Endothelial cell of umbilical vein (primary cell): ENCODE measurements around the gene AMHR2. TPM values are rescaled to one million over a fixed set of nuclear protein-coding genes. Genes with fewer than 3 reads are reported as not detected.

Experiments
- BruUV-seq: library from RNA; stranded (reverse); fragments of 400-500 nt; replicated peaks from 2 replicates; lab custom pipeline; 2021; lab: Mats Ljungman, UMichigan
- CTCF ChIA-PET: fragments of 300-600, 350-600 bp; sonication (Branson Sonifier 250); formaldehyde crosslinking; loops from one replicate; lab custom pipeline; 2021; ENCODE audit warnings: antibody characterized with exemption, inconsistent platforms; lab: Charles Lee
- POLR2A ChIA-PET: fragments of 300-600, 350-600 bp; sonication (Branson Sonifier 250); formaldehyde crosslinking; loops from one replicate; lab custom pipeline; 2021; ENCODE audit warnings: antibody characterized with exemption, inconsistent platforms; lab: Charles Lee
- DNase-seq: peaks from one replicate; pipeline ENCODE4 v3.0.0-alpha.2; 2011; ENCODE audit warnings: low read depth, low spot score
- FAIRE-seq: peaks from 2 replicates; lab custom pipeline; 2011; peaks lifted over from hg19 to GRCh38; lab: Jason Lieb, UNC
- H2AFZ ChIP-seq: 2 replicates; pipeline ENCODE4 v1.6.0; 2012; ENCODE audit warnings: low read depth, low read length, control low read depth, inconsistent platforms
- H3K27ac ChIP-seq: 2 replicates; pipeline ENCODE4 v1.5.1; 2011; ENCODE audit warnings: low read depth, mild to moderate bottlenecking, control low read depth, low read length, moderate library complexity; ENCODE audit not compliant: insufficient read depth
- H3K27me3 ChIP-seq, 2 experiments: 2 replicates each; pipeline versions ENCODE4 v1.6.0 to v1.6.1; 2011; ENCODE audit warnings: low read length in 2 of 2, mixed read lengths in 1 of 2; ENCODE audit not compliant: control insufficient read depth in 2 of 2, insufficient read depth in 2 of 2
- H3K36me3 ChIP-seq, 2 experiments: 2 replicates in 1 of 2; 3 replicates in 1 of 2; pipeline ENCODE4 v1.5.1; 2011; ENCODE audit warnings: low read length in 2 of 2, mild to moderate bottlenecking in 1 of 2, moderate library complexity in 1 of 2; ENCODE audit not compliant: control insufficient read depth in 2 of 2, insufficient read depth in 2 of 2; ENCODE audit errors: extremely low read depth in 1 of 2
- H3K4me1 ChIP-seq: 3 replicates; pipeline ENCODE4 v1.5.1; 2011; ENCODE audit warnings: mild to moderate bottlenecking, low read length; ENCODE audit not compliant: control insufficient read depth, insufficient read depth; ENCODE audit errors: extremely low read depth
- H3K4me2 ChIP-seq: 2 replicates; pipeline ENCODE4 v1.6.1; 2011; ENCODE audit warnings: low read length, control low read depth, mixed read lengths; ENCODE audit not compliant: insufficient read depth
- H3K4me3 ChIP-seq, 3 experiments: fragments of 200-600 bp in 1 of 3; sonication (generic), shearing (Covaris generic) in 1 of 3; replicated peaks in 1 of 3; 2 replicates each; pipeline ENCODE4 v1.5.1; 2011 to 2016; ENCODE audit warnings: control low read depth in 3 of 3, low read length in 3 of 3, mild to moderate bottlenecking in 2 of 3, inconsistent platforms in 1 of 3, low read depth in 1 of 3, moderate library complexity in 1 of 3; ENCODE audit not compliant: insufficient read depth in 1 of 3
- H3K79me2 ChIP-seq: 2 replicates; pipeline ENCODE4 v1.6.0; 2012; ENCODE audit warnings: low read length, inconsistent platforms; ENCODE audit not compliant: control insufficient read depth, insufficient read depth
- H3K9ac ChIP-seq: replicated peaks from 2 replicates; pipeline ENCODE3; 2011; ENCODE audit warnings: low read length, control low read depth; ENCODE audit not compliant: insufficient read depth; ENCODE audit errors: extremely low read depth
- H3K9me1 ChIP-seq: replicated peaks from 3 replicates; pipeline ENCODE4 v1.6.0; 2011; ENCODE audit warnings: mild to moderate bottlenecking, low read length; ENCODE audit not compliant: control insufficient read depth, insufficient read depth; ENCODE audit errors: extremely low read depth
- H3K9me3 ChIP-seq: replicated peaks from 2 replicates; pipeline ENCODE4 v1.5.1; 2012; ENCODE audit warnings: low read length, inconsistent platforms; ENCODE audit not compliant: control insufficient read depth, insufficient read depth
- H4K20me1 ChIP-seq: replicated peaks from 2 replicates; pipeline ENCODE3; 2011; ENCODE audit warnings: mild to moderate bottlenecking, low read length; ENCODE audit not compliant: control insufficient read depth, insufficient read depth; ENCODE audit errors: extremely low read depth
- EZH2 ChIP-seq: IDR thresholded peaks from 2 replicates; pipeline ENCODE4 v1.6.1; 2012; ENCODE audit warnings: borderline replicate concordance, low read depth, mild to moderate bottlenecking, moderate library complexity, low read length, inconsistent platforms; ENCODE audit not compliant: severe bottlenecking
- FOS ChIP-seq: IDR thresholded peaks from 2 replicates; pipeline ENCODE4 v1.6.1; 2011; ENCODE audit warnings: mild to moderate bottlenecking, low read length, moderate library complexity, borderline replicate concordance; ENCODE audit not compliant: insufficient read depth
- GATA2 ChIP-seq: IDR thresholded peaks from 2 replicates; pipeline ENCODE4 v1.7.0; 2011; ENCODE audit warnings: low read depth, mild to moderate bottlenecking, moderate library complexity, mixed read lengths, low read length; ENCODE audit not compliant: insufficient read length, insufficient read depth
- JUN ChIP-seq: IDR thresholded peaks from 2 replicates; pipeline ENCODE4 v1.6.1; 2011; ENCODE audit warnings: borderline replicate concordance, low read depth; ENCODE audit not compliant: insufficient read length, insufficient read depth
- MYC ChIP-seq: IDR thresholded peaks from one replicate; pipeline ENCODE4 v1.6.1; 2011; ENCODE audit warnings: mild to moderate bottlenecking, low read depth, low read length
- POLR2A ChIP-seq: IDR thresholded peaks from 2 replicates; pipeline ENCODE4 v1.6.1; 2012; ENCODE audit warnings: low read depth, mild to moderate bottlenecking, control low read depth, low read length
- POLR2AphosphoS5 ChIP-seq: IDR thresholded peaks from 2 replicates; pipeline ENCODE4 v1.6.1; 2012; ENCODE audit warnings: low read depth, mild to moderate bottlenecking, control low read depth, low read length, moderate library complexity; ENCODE audit not compliant: insufficient read depth
- dilution Hi-C: fragments of 300-500 bp; cut with MboI; formaldehyde crosslinking; loops from one replicate; pipeline ENCODE4 v1.15.0; 2019; ENCODE audit warnings: low sequenced_read_pairs; ENCODE audit not compliant: extremely low pct_ligation_motif_present
- intact Hi-C: fragments of 100-400 bp; cut with micrococcal nuclease; formaldehyde crosslinking; loops from one replicate; pipeline ENCODE4 v1.10.0; 2022
- polyA plus RNA-seq, 4 experiments: library from polyadenylated mRNA; depleted of rRNA in 3 of 4; stranded (reverse) in 3 of 4; unstranded in 1 of 4; fragments of >200 nt; gene quantifications; 2 replicates each; pipeline versions ENCODE4 v1.2.1 to v1.2.3, GENCODE V29; 2011 to 2012; ENCODE audit warnings: missing spikeins in 1 of 4
- total RNA-seq: library from RNA; stranded (reverse); gene quantifications from 2 replicates; pipeline ENCODE4 v1.2.3, GENCODE V29; 2021
- TF ChIP-seq, protein P1 (sequence below), 2 donors: IDR thresholded peaks; 1 replicate in 1 of 2; 2 replicates in 1 of 2; pipeline ENCODE4 v1.5.1; 2011; ENCODE audit warnings: low read length in 2 of 2, mild to moderate bottlenecking in 2 of 2, moderate library complexity in 2 of 2, control low read depth in 1 of 2, inconsistent platforms in 1 of 2, low read depth in 1 of 2; ENCODE audit not compliant: insufficient read depth in 1 of 2; ENCODE audit errors: extremely low read depth in 1 of 2
- TF ChIP-seq, protein P2 (sequence below): IDR thresholded peaks from 2 replicates; pipeline ENCODE4 v1.6.1; 2011; ENCODE audit not compliant: insufficient read depth, insufficient read length

Gene AMHR2
- total and polyA plus RNA-seq, 2 donors (not counting 3 experiments of a cell fraction or from before 2014, with no cell fraction given): not detected

DNA sequence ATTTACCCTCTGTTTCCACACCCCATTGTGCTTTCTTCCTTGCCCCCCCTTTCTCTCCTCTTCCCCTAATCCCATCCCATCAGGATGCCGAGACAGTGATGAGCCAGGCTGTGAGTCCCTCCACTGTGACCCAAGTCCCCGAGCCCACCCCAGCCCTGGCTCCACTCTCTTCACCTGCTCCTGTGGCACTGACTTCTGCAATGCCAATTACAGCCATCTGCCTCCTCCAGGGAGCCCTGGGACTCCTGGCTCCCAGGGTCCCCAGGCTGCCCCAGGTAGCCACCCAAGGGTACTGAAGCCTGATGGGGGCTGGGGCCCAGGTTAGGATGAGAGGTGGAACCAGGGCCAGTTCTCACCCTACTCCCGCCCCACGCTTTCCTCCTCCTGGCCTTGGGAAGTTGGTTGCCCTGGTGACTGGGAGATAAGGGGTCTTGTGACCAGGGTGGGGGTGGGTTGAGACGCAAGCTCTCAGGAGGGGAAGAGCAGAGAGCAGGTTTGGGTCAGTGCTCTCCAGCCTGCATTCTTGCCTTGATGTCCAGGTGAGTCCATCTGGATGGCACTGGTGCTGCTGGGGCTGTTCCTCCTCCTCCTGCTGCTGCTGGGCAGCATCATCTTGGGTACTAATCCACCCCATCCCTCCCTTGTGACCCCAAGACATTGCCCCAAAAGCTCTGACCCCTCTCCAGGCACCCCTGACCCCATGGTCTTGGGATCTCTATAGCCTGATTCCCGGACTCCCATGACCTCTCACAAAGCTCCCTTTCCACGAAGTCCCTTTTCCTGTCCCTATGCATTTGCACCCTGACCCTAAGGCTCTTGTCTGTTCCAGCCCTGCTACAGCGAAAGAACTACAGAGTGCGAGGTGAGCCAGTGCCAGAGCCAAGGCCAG, 1.2 kb downstream of the AMHR2 start:
- Histone ChIP-seq H3K4me3 (no peak overlapping the region), H3K36me3 (no peaks in the 10 kb centered on the region), H2AFZ (no peak overlapping the region), H4K20me1 (no peaks in the 10 kb centered on the region), H3K27me3 (no peaks in the 10 kb centered on the region), H3K9me1 (no peaks in the 10 kb centered on the region), H3K4me2 (no peak overlapping the region), H3K4me1 (peaks cover 4% of the 10 kb centered on the region), H3K79me2 (no peaks in the 10 kb centered on the region), H3K9ac (no peak overlapping the region), H3K27ac (no peak overlapping the region), H3K9me3 (no peaks in the 10 kb centered on the region)
- ChIA-PET POLR2A (no interaction called here), CTCF (interaction anchor here (1.0 to 7.6 kb wide), 8 partner anchors 10 to 103 kb away, joined by 4 to 444 read pairs (median 4); partner anchors contain the start of genes AAAS and SP1)
- no TSS peak for BruUV-seq
- TF ChIP-seq JUN: no peak
- TF ChIP-seq, protein P1, sequence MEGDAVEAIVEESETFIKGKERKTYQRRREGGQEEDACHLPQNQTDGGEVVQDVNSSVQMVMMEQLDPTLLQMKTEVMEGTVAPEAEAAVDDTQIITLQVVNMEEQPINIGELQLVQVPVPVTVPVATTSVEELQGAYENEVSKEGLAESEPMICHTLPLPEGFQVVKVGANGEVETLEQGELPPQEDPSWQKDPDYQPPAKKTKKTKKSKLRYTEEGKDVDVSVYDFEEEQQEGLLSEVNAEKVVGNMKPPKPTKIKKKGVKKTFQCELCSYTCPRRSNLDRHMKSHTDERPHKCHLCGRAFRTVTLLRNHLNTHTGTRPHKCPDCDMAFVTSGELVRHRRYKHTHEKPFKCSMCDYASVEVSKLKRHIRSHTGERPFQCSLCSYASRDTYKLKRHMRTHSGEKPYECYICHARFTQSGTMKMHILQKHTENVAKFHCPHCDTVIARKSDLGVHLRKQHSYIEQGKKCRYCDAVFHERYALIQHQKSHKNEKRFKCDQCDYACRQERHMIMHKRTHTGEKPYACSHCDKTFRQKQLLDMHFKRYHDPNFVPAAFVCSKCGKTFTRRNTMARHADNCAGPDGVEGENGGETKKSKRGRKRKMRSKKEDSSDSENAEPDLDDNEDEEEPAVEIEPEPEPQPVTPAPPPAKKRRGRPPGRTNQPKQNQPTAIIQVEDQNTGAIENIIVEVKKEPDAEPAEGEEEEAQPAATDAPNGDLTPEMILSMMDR (IDR thresholded peaks at IDR 0.05; ENCODE audit: extremely low read depth in 1 of 2, insufficient read depth in 1 of 2, low read depth in 1 of 2, low read length in 2 of 2): no peak
- TF ChIP-seq, protein P2, sequence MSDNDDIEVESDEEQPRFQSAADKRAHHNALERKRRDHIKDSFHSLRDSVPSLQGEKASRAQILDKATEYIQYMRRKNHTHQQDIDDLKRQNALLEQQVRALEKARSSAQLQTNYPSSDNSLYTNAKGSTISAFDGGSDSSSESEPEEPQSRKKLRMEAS: no peak
- TF ChIP-seq FOS: no peak
- no peak for TF ChIP-seq MYC
- no peak for TF ChIP-seq POLR2A
- TF ChIP-seq POLR2AphosphoS5: no peak
- no peak for TF ChIP-seq GATA2
- no peak for TF ChIP-seq EZH2
- FAIRE-seq (no peak), DNase-seq (no peak)
- intact Hi-C loops: no loop called here
- dilution Hi-C loops: no loop called here
